Trophoblast cell (in vitro differentiated cells and primary cell): ENCODE measurements around the gene DKKL1.

Experiments
- DNase-seq, 2 donors: peaks; one replicate each; pipeline ENCODE4 v3.0.0-alpha.2; 2016
- H2AFZ ChIP-seq: 2 replicates; pipeline ENCODE4 v1.6.1; 2013; ENCODE audit warnings: low read length, moderate library complexity, mild to moderate bottlenecking; ENCODE audit not compliant: insufficient read depth, poor library complexity
- H2AK5ac ChIP-seq: 2 replicates; pipeline ENCODE4 v1.6.1; 2013; ENCODE audit warnings: mild to moderate bottlenecking, low read length
- H2BK120ac ChIP-seq: 2 replicates; pipeline ENCODE4 v1.6.1; 2013; ENCODE audit warnings: low read length, mild to moderate bottlenecking, moderate library complexity; ENCODE audit not compliant: insufficient read depth, poor library complexity
- H2BK12ac ChIP-seq: 2 replicates; pipeline ENCODE4 v1.6.1; 2013; ENCODE audit warnings: mild to moderate bottlenecking, low read length, moderate library complexity
- H2BK5ac ChIP-seq: 2 replicates; pipeline ENCODE4 v1.6.1; 2013; ENCODE audit warnings: low read length, low read depth, moderate library complexity, mild to moderate bottlenecking; ENCODE audit not compliant: poor library complexity
- H3K14ac ChIP-seq: 2 replicates; pipeline ENCODE4 v1.6.1; 2013; ENCODE audit warnings: mild to moderate bottlenecking, low read length
- H3K18ac ChIP-seq: 2 replicates; pipeline ENCODE4 v1.6.1; 2013; ENCODE audit warnings: mild to moderate bottlenecking, low read length
- H3K23ac ChIP-seq: 2 replicates; pipeline ENCODE4 v1.6.1; 2013; ENCODE audit warnings: low read length
- H3K27ac ChIP-seq: 2 replicates; pipeline ENCODE4 v1.5.1; 2013; ENCODE audit warnings: low read depth, mild to moderate bottlenecking, inconsistent platforms, low read length, moderate library complexity
- H3K27me3 ChIP-seq: 2 replicates; pipeline ENCODE4 v1.6.1; 2013; ENCODE audit warnings: inconsistent platforms, mild to moderate bottlenecking, low read length, moderate library complexity; ENCODE audit not compliant: insufficient read depth
- H3K36me3 ChIP-seq, 2 experiments: 1 replicate in 1 of 2; 2 replicates in 1 of 2; pipeline ENCODE4 v1.6.1; 2013; ENCODE audit warnings: low read length in 2 of 2, mild to moderate bottlenecking in 2 of 2, moderate library complexity in 1 of 2; ENCODE audit not compliant: insufficient read depth in 2 of 2, control insufficient read depth in 1 of 2
- H3K4ac ChIP-seq: 2 replicates; pipeline ENCODE4 v1.6.1; 2013; ENCODE audit warnings: low read depth, mild to moderate bottlenecking, low read length, moderate library complexity
- H3K4me1 ChIP-seq, 2 experiments: 1 replicate in 1 of 2; 2 replicates in 1 of 2; pipeline ENCODE4 v1.6.1; 2013; ENCODE audit warnings: low read length in 2 of 2, mild to moderate bottlenecking in 2 of 2, moderate library complexity in 1 of 2; ENCODE audit not compliant: insufficient read depth in 2 of 2, control insufficient read depth in 1 of 2
- H3K4me2 ChIP-seq: 2 replicates; pipeline ENCODE4 v1.6.1; 2013; ENCODE audit warnings: inconsistent platforms, mild to moderate bottlenecking, low read length, moderate library complexity
- H3K4me3 ChIP-seq: 2 replicates; pipeline ENCODE4 v1.5.1; 2013; ENCODE audit warnings: mild to moderate bottlenecking, low read depth, low read length, inconsistent platforms
- H3K79me1 ChIP-seq: one replicate; pipeline ENCODE4 v1.6.1; 2013; ENCODE audit warnings: low read length
- H3K79me2 ChIP-seq: 2 replicates; pipeline ENCODE4 v1.6.1; 2013; ENCODE audit warnings: low read length, mild to moderate bottlenecking; ENCODE audit not compliant: control insufficient read depth, insufficient read depth, poor library complexity
- H3K9ac ChIP-seq: 2 replicates; pipeline ENCODE4 v1.6.1; 2013; ENCODE audit warnings: mild to moderate bottlenecking, low read length
- H3K9me3 ChIP-seq: 2 replicates; pipeline ENCODE4 v1.6.1; 2013; ENCODE audit warnings: low read depth, mild to moderate bottlenecking, control low read depth, inconsistent platforms, low read length; ENCODE audit not compliant: insufficient read depth
- H4K12ac ChIP-seq: 2 replicates; pipeline ENCODE4 v1.6.1; 2013; ENCODE audit warnings: low read depth, mild to moderate bottlenecking, low read length, moderate library complexity
- H4K8ac ChIP-seq: 2 replicates; pipeline ENCODE4 v1.6.1; 2013; ENCODE audit warnings: low read depth, mild to moderate bottlenecking, low read length, moderate library complexity
- H4K91ac ChIP-seq: one replicate; pipeline ENCODE4 v1.6.1; 2013; ENCODE audit warnings: low read depth, mild to moderate bottlenecking, low read length, moderate library complexity
- WGBS: extraction: QIAGEN DNeasy Blood & Tissue Kit; methylation state at CpG from one replicate; pipeline ENCODE4 v1.1.7; 2013; ENCODE audit warnings: missing lambda C conversion rate; ENCODE audit not compliant: insufficient read length, insufficient coverage; ENCODE audit errors: extremely low coverage; 5-methylcytosine and 5-hydroxymethylcytosine counted together

DKKL1 gene

GRCh38 chr19:49343123-49343522, 20.6 kb upstream of the DKKL1 start:
- Histone ChIP-seq H3K79me2 (no peaks in the 10 kb centered on the region), H2BK5ac (no peak overlapping the region), H3K27me3 (no peaks in the 10 kb centered on the region), H3K9ac (no peak overlapping the region), H3K27ac (no peak overlapping the region), H2BK120ac (no peak overlapping the region), H4K91ac (no peak overlapping the region), H3K4ac (no peak overlapping the region), H3K36me3 (peaks cover 65 to 77% of the 10 kb centered on the region in 2 experiments), H3K4me2 (no peak overlapping the region), H4K12ac (no peak overlapping the region), H3K79me1 (no peaks in the 10 kb centered on the region), H2BK12ac (no peak overlapping the region), H3K4me1 (peaks cover 12 to 15% of the 10 kb centered on the region in 2 experiments), H2AK5ac (no peak overlapping the region), H3K18ac (no peak overlapping the region), H3K14ac (no peak overlapping the region), H3K4me3 (no peak overlapping the region), H2AFZ (no peak overlapping the region), H3K23ac (no peak overlapping the region), H4K8ac (no peak overlapping the region), H3K9me3 (peaks cover 12% of the 10 kb centered on the region)
- WGBS = no CpG with 5 or more reads among the region's 7 CpGs
- no peak for DNase-seq

GRCh38 chr19:49344505-49345423, 18.9 kb upstream of the DKKL1 start:
- H2AFZ ChIP-seq = no peak overlapping the region

GRCh38 chr19:49347191-49347590, 16.5 kb upstream of the DKKL1 start:
- no peak overlapping the region for H3K4ac ChIP-seq
- H3K4me2 ChIP-seq = no peak overlapping the region
- no peak overlapping the region for H2AK5ac ChIP-seq
- DNase-seq = no peak
- no peak overlapping the region for H4K8ac ChIP-seq
- H3K9me3 ChIP-seq = peaks cover 4% of the 10 kb centered on the region
- H2BK12ac ChIP-seq = no peak overlapping the region
- no CpG with 5 or more reads among the region's 15 CpGs for WGBS
- H2AFZ ChIP-seq = no peak overlapping the region
- no peak overlapping the region for H2BK120ac ChIP-seq
- no peak overlapping the region for H3K9ac ChIP-seq
- H3K27me3 ChIP-seq = no peaks in the 10 kb centered on the region
- no peak overlapping the region for H4K12ac ChIP-seq
- no peaks in the 10 kb centered on the region for H3K79me2 ChIP-seq
- no peaks in the 10 kb centered on the region for H3K79me1 ChIP-seq
- H3K14ac ChIP-seq = no peak overlapping the region
- H3K23ac ChIP-seq = no peak overlapping the region
- H3K18ac ChIP-seq = no peak overlapping the region
- H3K36me3 ChIP-seq = peaks cover 77 to 90% of the 10 kb centered on the region in 2 experiments
- no peak overlapping the region for H3K4me3 ChIP-seq
- H3K4me1 ChIP-seq = no peaks in the 10 kb centered on the region
- H3K27ac ChIP-seq = no peak overlapping the region
- H4K91ac ChIP-seq = no peak overlapping the region
- no peak overlapping the region for H2BK5ac ChIP-seq

More at GRCh38 chr19:49344505-49345423, 18.9 kb upstream of the DKKL1 start:
- no peak overlapping the region for H2AK5ac ChIP-seq
- no peak overlapping the region for H2BK120ac ChIP-seq
- H3K4ac ChIP-seq = no peak overlapping the region
- no peak overlapping the region for H3K4me2 ChIP-seq
- no peak overlapping the region for H2BK5ac ChIP-seq
- H3K36me3 ChIP-seq = peaks cover 73 to 88% of the 10 kb centered on the region in 2 experiments
- no peak overlapping the region for H3K27ac ChIP-seq
- peaks cover 6% of the 10 kb centered on the region for H3K9me3 ChIP-seq
- H3K79me1 ChIP-seq = no peaks in the 10 kb centered on the region
- H3K79me2 ChIP-seq = no peaks in the 10 kb centered on the region
- DNase-seq = no peak
- no peak overlapping the region for H3K14ac ChIP-seq
- H4K12ac ChIP-seq = no peak overlapping the region
- H4K91ac ChIP-seq = no peak overlapping the region
- no CpG with 5 or more reads among the region's 11 CpGs for WGBS
- H3K27me3 ChIP-seq = no peaks in the 10 kb centered on the region
- no peak overlapping the region for H3K4me3 ChIP-seq
- peaks cover under 1 to 1% of the 10 kb centered on the region in 2 experiments for H3K4me1 ChIP-seq
- H4K8ac ChIP-seq = no peak overlapping the region
- no peak overlapping the region for H3K18ac ChIP-seq
- no peak overlapping the region for H3K23ac ChIP-seq
- no peak overlapping the region for H3K9ac ChIP-seq
- no peak overlapping the region for H2BK12ac ChIP-seq

GRCh38 chr19:49347835-49348234, 15.8 kb upstream of the DKKL1 start:
- Histone ChIP-seq H2BK5ac (no peak overlapping the region), H3K4me3 (no peak overlapping the region), H3K9me3 (peaks cover 2% of the 10 kb centered on the region), H3K4ac (no peak overlapping the region), H3K14ac (no peak overlapping the region), H3K23ac (no peak overlapping the region), H3K79me2 (no peaks in the 10 kb centered on the region), H2BK120ac (no peak overlapping the region), H4K8ac (no peak overlapping the region), H4K91ac (no peak overlapping the region), H2AK5ac (no peak overlapping the region), H3K27ac (no peak overlapping the region), H4K12ac (no peak overlapping the region), H3K4me1 (no peaks in the 10 kb centered on the region), H3K79me1 (no peaks in the 10 kb centered on the region), H3K36me3 (peaks cover 75 to 87% of the 10 kb centered on the region in 2 experiments), H2AFZ (no peak overlapping the region), H3K27me3 (no peaks in the 10 kb centered on the region), H3K18ac (no peak overlapping the region), H2BK12ac (no peak overlapping the region), H3K9ac (no peak overlapping the region), H3K4me2 (no peak overlapping the region)
- DNase-seq = peak; percentile 44 to 62
- WGBS = no CpG with 5 or more reads among the region's 3 CpGs
